PC-3 (cell line): ENCODE data around the gene PSMA7. TPM values are rescaled to one million over a fixed set of nuclear protein-coding genes. Genes with fewer than 3 reads are reported as not detected.

ENCODE experiments used
- ATAC-seq: fragments of 200-7000 bp; cut with Tn5 transposase; 2 replicates; pipeline ENCODE4 v1.9.1; 2020; ENCODE audit warnings: mild to moderate bottlenecking, moderate library complexity
- BruUV-seq: library from RNA; stranded (reverse); fragments of 400-500 nt; replicated peaks from 2 replicates; lab custom pipeline; 2021; lab: Mats Ljungman, UMichigan
- CTCF ChIA-PET: fragments of 300-600 bp; sonication (Branson Sonifier 250); formaldehyde crosslinking; loops from one replicate; lab custom pipeline; 2022; ENCODE audit warnings: antibody characterized with exemption; lab: Charles Lee
- POLR2A ChIA-PET: fragments of 300-600 bp; sonication (Branson Sonifier 250); formaldehyde crosslinking; loops from one replicate; lab custom pipeline; 2022; ENCODE audit warnings: antibody characterized with exemption; ENCODE audit not compliant: unreplicated experiment; lab: Charles Lee
- DNase-seq: peaks from one replicate; pipeline ENCODE4 v3.0.0-alpha.2; 2015
- H2AFZ ChIP-seq: fragments of 300-600 bp; sonication (generic); 2 replicates; pipeline ENCODE4 v1.6.0; 2016; ENCODE audit warnings: antibody characterized with exemption, low read length
- H3F3A ChIP-seq: fragments of 300-600 bp; sonication (generic); one replicate; pipeline ENCODE4 v1.6.0; 2017; ENCODE audit warnings: antibody characterized with exemption, low read length, control low read depth, mild to moderate bottlenecking; ENCODE audit not compliant: unreplicated experiment
- H3K27ac ChIP-seq: fragments of 300-600 bp; sonication (generic); 2 replicates; pipeline ENCODE4 v1.5.1; 2016; ENCODE audit warnings: mild to moderate bottlenecking, low read length
- H3K27me3 ChIP-seq: fragments of 300-600 bp; sonication (generic); 2 replicates; pipeline ENCODE4 v1.6.1; 2016; ENCODE audit warnings: low read length, mixed read lengths
- H3K36me3 ChIP-seq: fragments of 300-600 bp; sonication (generic); 2 replicates; pipeline ENCODE4 v1.6.1; 2016; ENCODE audit warnings: low read depth, mixed run types, low read length, mixed read lengths
- H3K4me1 ChIP-seq: fragments of 300-600 bp; sonication (generic); 2 replicates; pipeline ENCODE4 v1.5.1; 2016; ENCODE audit warnings: low read length; ENCODE audit not compliant: insufficient read depth
- H3K4me2 ChIP-seq: fragments of 300-600 bp; sonication (generic); 2 replicates; pipeline ENCODE4 v1.6.0; 2016; ENCODE audit warnings: low read length
- H3K4me3 ChIP-seq: fragments of 300-600 bp; sonication (generic); 2 replicates; pipeline ENCODE4 v1.5.1; 2016; ENCODE audit warnings: mild to moderate bottlenecking, low read length, mixed read lengths
- H3K79me2 ChIP-seq: fragments of 300-600 bp; sonication (generic); 2 replicates; pipeline ENCODE4 v1.6.1; 2017; ENCODE audit warnings: low read length, mixed read lengths
- H3K9ac ChIP-seq: fragments of 300-600 bp; sonication (generic); 2 replicates; pipeline ENCODE4 v1.6.0; 2016; ENCODE audit warnings: mild to moderate bottlenecking, low read length
- H3K9me2 ChIP-seq: fragments of 300-600 bp; sonication (generic); replicated peaks from 2 replicates; pipeline ENCODE4 v1.6.1; 2016; ENCODE audit warnings: mixed run types, low read length, mixed read lengths
- H3K9me3 ChIP-seq: fragments of 300-600 bp; sonication (generic); 2 replicates; pipeline ENCODE4 v1.6.1; 2016; ENCODE audit warnings: low read length, mixed read lengths
- H4K20me1 ChIP-seq: fragments of 300-600 bp; sonication (generic); 2 replicates; pipeline ENCODE4 v1.6.1; 2016; ENCODE audit warnings: low read length, mixed read lengths
- CTCF ChIP-seq: fragments of 300-600 bp; sonication (generic); conservative IDR thresholded peaks from 2 replicates; pipeline ENCODE4 v1.5.1; 2017; ENCODE audit warnings: antibody characterized with exemption, low read depth, mild to moderate bottlenecking, low read length
- EZH2 ChIP-seq: fragments of 300-600 bp; sonication (generic); IDR thresholded peaks from one replicate; pipeline ENCODE4 v1.6.1; 2017; ENCODE audit warnings: antibody characterized with exemption, mild to moderate bottlenecking, low read length; ENCODE audit not compliant: unreplicated experiment
- EZH2phosphoT487 ChIP-seq: fragments of 300-600 bp; sonication (generic); IDR thresholded peaks from 2 replicates; pipeline ENCODE4 v1.6.1; 2018; ENCODE audit warnings: mild to moderate bottlenecking, antibody characterized with exemption, low read length, borderline replicate concordance
- intact Hi-C: fragments of 100-400 bp; cut with micrococcal nuclease; formaldehyde crosslinking; loops from 2 replicates; pipeline ENCODE4 v1.9.0; 2023
- total RNA-seq: library from RNA; depleted of rRNA; stranded (reverse); fragments of >200 nt; gene quantifications from 2 replicates; pipeline ENCODE4 v1.2.3, GENCODE V29; 2014

The PSMA7 gene
- total RNA-seq, 1 experiment from 2014 or later, result 751 TPM

DNA sequence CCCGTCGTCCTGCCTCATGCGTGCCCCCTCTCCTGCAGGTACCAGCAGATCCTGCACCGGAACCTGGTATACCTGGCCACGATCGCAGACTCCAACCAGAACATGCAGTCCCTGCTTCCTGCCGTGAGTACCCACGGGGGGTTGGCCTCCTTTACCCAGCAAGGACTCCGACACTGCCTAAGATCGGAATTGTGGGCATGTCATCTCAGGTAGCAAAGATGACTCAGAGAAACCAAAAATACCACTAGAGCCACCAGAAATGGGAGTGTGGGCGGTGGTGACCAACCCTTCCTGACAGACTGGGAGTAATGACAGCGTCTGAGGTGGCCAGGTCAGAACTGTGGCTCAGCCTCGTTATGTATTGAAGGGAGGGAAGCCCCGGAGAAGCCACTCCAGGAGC is 16.6 kb upstream of the PSMA7 start:
- POLR2A ChIA-PET, result no interaction called here
- H3F3A ChIP-seq, result no peaks in the 10 kb centered on the region
- H3K79me2 ChIP-seq, result peaks cover 42% of the 10 kb centered on the region
- H3K9me3 ChIP-seq, result no peaks in the 10 kb centered on the region
- no peak overlapping the region for H3K4me3 ChIP-seq
- CTCF ChIA-PET, result no interaction called here
- peak overlapping the region; percentile 71 for H3K27ac ChIP-seq
- BruUV-seq, result no TSS peak
- no peaks in the 10 kb centered on the region for H3K9me2 ChIP-seq
- peaks cover 31% of the 10 kb centered on the region for H3K4me1 ChIP-seq
- DNase-seq (peak; percentile 93), ATAC-seq (peak; percentile 70)
- H3K9ac ChIP-seq, result no peak overlapping the region
- peak overlapping the region; percentile 63 for H3K4me2 ChIP-seq
- no peak overlapping the region for H2AFZ ChIP-seq
- H4K20me1 ChIP-seq, result peaks cover 18% of the 10 kb centered on the region
- no peaks in the 10 kb centered on the region for H3K27me3 ChIP-seq
- no peak for TF ChIP-seq EZH2phosphoT487
- TF ChIP-seq EZH2, result no peak
- TF ChIP-seq CTCF, result no peak
- peaks cover 14% of the 10 kb centered on the region for H3K36me3 ChIP-seq
- intact Hi-C loops, result no loop called here

- peaks cover 34% of the 10 kb centered on the region for H3K4me1 ChIP-seq
- POLR2A ChIA-PET, result no interaction called here
- no peak overlapping the region for H3K4me3 ChIP-seq
- CTCF ChIA-PET, result no interaction called here
- H3K9me3 ChIP-seq, result no peaks in the 10 kb centered on the region
- intact Hi-C loops, result no loop called here
- no peak for TF ChIP-seq CTCF
- no peak for TF ChIP-seq EZH2
- no peak for TF ChIP-seq EZH2phosphoT487
- H2AFZ ChIP-seq, result no peak overlapping the region
- no peaks in the 10 kb centered on the region for H3K27me3 ChIP-seq
- 0 out of 2 replicates have a peak overlapping the region, but pooled peaks have one; percentile 63 for H3K4me2 ChIP-seq
- peaks cover 49% of the 10 kb centered on the region for H3K79me2 ChIP-seq
- H3K9me2 ChIP-seq, result no peaks in the 10 kb centered on the region
- ATAC-seq (no peak), DNase-seq (no peak)
- no peak overlapping the region for H3K9ac ChIP-seq
- H3F3A ChIP-seq, result no peaks in the 10 kb centered on the region
- H3K36me3 ChIP-seq, result peaks cover 14% of the 10 kb centered on the region
- no peak overlapping the region for H3K27ac ChIP-seq
- H4K20me1 ChIP-seq, result peaks cover 21% of the 10 kb centered on the region
- no TSS peak for BruUV-seq
Measured at GRCh38 chr20:62159052-62159451, 15.9 kb upstream of the PSMA7 start.

- Histone ChIP-seq H3K27ac (no peak overlapping the region), H4K20me1 (peaks cover 25% of the 10 kb centered on the region), H3K9me3 (no peaks in the 10 kb centered on the region), H3K36me3 (peaks cover 18% of the 10 kb centered on the region), H3K4me3 (no peak overlapping the region), H3K79me2 (peaks cover 55% of the 10 kb centered on the region), H3K4me2 (no peak overlapping the region), H3F3A (no peaks in the 10 kb centered on the region), H2AFZ (no peak overlapping the region), H3K4me1 (peaks cover 34% of the 10 kb centered on the region), H3K27me3 (no peaks in the 10 kb centered on the region), H3K9me2 (no peaks in the 10 kb centered on the region), H3K9ac (no peak overlapping the region)
- ChIA-PET CTCF (no interaction called here), POLR2A (no interaction called here)
- intact Hi-C loops, result no loop called here
- no TSS peak for BruUV-seq
- ATAC-seq (no peak), DNase-seq (no peak)
- no peak for TF ChIP-seq EZH2
- no peak for TF ChIP-seq EZH2phosphoT487
- no peak for TF ChIP-seq CTCF
Measured at GRCh38 chr20:62158541-62158940, 15.3 kb upstream of the PSMA7 start.
